ENCODE data around the gene BORCS5.

BORCS5 gene

DNA sequence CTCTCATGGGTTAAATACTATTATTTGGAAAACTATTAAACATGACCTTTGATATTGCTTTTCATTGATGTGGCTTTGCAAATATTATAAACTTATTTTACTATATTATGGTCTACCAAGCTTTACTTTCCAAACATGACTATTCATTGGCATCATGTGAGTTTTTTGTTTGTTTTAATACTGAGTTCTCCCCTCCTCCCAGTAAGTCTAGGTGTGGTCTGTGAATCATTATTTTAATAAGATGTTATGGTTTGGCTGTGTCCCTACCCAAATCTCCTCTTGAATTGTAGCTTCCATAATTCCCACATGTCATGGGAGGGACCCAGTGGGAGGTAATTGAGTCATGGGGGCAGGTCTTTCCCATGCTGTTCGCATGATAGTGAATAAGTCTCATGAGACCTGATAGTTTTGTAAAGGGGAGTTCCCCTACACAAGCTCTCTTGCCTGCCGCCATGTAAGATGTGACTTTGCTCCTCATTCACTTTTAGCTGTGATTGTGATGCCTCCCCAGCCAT lies 80.0 kb downstream of the BORCS5 start:
- CTCF ChIA-PET, result interaction anchor here (0.8 to 1.8 kb wide), 6 partner anchors 7 to 18 kb away, joined by 3 to 5 read pairs (median 4); no protein-coding TSS in a partner anchor

DNA sequence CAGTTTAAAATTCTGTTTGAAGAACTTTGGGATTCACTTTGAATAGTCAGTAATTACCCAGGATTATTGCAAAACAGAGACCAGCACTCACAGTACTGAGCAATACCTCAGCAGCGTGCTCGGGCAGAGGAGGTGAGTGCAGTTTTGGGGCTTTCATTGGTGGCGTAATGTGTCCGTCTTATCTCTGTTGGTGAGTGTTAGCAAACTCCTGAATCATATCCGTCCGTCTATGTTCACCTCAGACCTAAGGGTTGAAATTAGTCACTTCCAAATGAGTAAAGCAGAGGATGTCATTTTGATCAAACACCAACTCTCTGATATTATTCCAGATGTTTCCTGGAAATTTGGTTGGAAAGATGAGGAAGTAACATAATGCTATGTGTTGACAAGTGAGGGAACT lies 82.8 kb downstream of the BORCS5 start:
- POLR2A ChIA-PET, result no interaction called here
- CTCF ChIA-PET, result interaction anchor here (1.0 to 1.4 kb wide), 2 partner anchors 9 to 20 kb away, joined by 3 read pairs; no protein-coding TSS in a partner anchor
- TF ChIP-seq, protein P1, sequence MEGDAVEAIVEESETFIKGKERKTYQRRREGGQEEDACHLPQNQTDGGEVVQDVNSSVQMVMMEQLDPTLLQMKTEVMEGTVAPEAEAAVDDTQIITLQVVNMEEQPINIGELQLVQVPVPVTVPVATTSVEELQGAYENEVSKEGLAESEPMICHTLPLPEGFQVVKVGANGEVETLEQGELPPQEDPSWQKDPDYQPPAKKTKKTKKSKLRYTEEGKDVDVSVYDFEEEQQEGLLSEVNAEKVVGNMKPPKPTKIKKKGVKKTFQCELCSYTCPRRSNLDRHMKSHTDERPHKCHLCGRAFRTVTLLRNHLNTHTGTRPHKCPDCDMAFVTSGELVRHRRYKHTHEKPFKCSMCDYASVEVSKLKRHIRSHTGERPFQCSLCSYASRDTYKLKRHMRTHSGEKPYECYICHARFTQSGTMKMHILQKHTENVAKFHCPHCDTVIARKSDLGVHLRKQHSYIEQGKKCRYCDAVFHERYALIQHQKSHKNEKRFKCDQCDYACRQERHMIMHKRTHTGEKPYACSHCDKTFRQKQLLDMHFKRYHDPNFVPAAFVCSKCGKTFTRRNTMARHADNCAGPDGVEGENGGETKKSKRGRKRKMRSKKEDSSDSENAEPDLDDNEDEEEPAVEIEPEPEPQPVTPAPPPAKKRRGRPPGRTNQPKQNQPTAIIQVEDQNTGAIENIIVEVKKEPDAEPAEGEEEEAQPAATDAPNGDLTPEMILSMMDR (IDR thresholded peaks at IDR 0.05; ENCODE audit: control extremely low read depth, extremely low read depth, low read depth, missing control alignments), result no peak
- DNase-seq (ENCODE audit: extremely low spot score), result no peak

More for the DNA sequence above, 80.0 kb downstream of the BORCS5 start:
- POLR2A ChIA-PET, result no interaction called here
- no peak for DNase-seq (ENCODE audit: extremely low spot score)
- TF ChIP-seq, protein P1 (IDR thresholded peaks at IDR 0.05; ENCODE audit: control extremely low read depth, extremely low read depth, low read depth, missing control alignments), result no peak

DNA sequence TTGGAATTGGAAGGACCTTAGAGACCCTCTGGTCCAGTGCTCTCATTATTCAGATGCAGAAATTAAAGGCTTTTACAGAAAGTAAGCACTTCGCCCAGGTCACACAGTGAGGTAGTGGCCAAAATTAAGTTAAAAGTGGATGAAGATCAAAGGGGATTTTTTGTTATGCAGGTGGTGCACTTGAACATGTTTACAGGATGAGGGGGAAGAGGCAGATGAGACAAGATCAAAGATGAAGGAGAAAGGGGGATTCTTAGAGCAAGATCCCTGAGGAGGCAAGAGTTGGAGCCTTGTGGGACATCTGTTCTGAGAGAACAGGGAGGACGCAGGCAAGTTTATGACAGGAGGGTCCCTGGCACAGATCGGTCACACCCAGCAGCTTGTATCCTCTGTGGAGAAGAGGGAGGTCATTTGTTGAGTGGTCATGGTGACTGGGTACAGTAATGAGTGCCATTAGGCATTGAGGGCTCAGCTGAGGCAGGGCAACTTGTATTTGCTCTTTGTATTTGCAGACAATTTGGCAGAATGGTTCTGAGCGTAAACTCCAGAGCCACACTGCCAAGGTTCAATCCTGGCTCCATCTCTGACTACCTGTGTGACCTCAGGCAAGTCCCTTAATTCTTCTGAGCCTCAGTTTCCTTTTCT lies 84.0 kb downstream of the BORCS5 start:
- DNase-seq (ENCODE audit: extremely low spot score), result no peak
- CTCF ChIA-PET, result interaction anchor here (1.3 to 1.5 kb wide), 3 partner anchors 9 to 25 kb away, joined by 3 to 4 read pairs (median 3); no protein-coding TSS in a partner anchor
- POLR2A ChIA-PET, result interaction anchor here (0.6 kb wide), 1 partner anchor 812 kb away, joined by 3 read pairs; no protein-coding TSS in a partner anchor
- TF ChIP-seq, protein P1 (IDR thresholded peaks at IDR 0.05; ENCODE audit: control extremely low read depth, extremely low read depth, low read depth, missing control alignments), result no peak

DNA sequence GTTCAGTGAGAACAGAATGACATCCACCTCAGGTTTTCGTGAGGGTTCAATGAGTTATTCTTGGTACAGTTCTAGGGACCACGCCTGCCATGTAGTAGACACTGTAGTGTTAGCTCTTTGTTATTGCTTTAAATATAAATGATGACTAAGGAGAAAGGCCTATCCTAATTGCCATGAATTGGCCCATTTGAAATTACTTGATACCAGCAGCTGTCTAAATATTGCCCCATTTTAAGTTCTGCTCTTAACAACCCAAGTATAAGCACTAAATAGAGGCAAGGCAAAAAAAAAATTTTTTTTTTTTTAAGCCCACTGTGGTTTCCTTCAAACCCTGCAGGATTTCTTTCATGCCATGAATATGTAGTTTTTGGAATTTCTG lies 84.5 kb downstream of the BORCS5 start:
- TF ChIP-seq, protein P1 (IDR thresholded peaks at IDR 0.05; ENCODE audit: control extremely low read depth, extremely low read depth, low read depth, missing control alignments), result no peak
- ChIA-PET CTCF (interaction anchor here (1.3 to 1.5 kb wide), 2 partner anchors 9 to 24 kb away, joined by 3 to 4 read pairs; no protein-coding TSS in a partner anchor), POLR2A (no interaction called here)
- no peak for DNase-seq (ENCODE audit: extremely low spot score)

DNA sequence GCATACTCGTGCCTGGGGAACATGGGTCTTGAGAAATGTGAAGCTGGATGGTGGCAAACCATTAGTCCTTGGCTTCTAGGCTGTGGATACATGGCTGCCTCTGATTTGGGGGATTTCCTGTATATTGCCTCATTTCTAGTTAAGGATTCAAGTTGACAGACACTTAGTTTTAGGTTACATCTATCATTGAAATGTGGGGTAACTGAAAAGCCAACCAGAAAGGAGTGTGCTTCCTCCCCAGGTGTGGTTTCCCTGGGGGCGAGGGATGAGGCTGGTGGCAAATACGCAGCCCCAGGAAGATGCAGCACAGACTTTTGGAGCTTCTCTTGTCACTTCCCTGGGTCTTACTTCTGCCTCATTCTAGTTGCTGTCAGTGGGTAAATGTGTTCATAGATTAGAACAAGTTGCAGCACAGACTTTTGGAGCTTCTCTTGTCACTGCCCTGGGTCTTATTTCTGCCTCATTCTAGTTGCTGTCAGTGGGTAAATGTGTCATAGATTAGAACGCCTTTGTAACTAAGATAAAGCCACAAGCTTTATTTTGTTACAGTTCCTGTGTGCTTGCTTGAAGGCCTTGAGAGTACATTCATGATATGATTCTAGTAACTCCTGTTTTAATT lies 85.1 kb downstream of the BORCS5 start:
- CTCF ChIA-PET, result interaction anchor here (0.8 to 1.5 kb wide), 5 partner anchors 8 to 215 kb away, joined by 3 to 4 read pairs (median 3); no protein-coding TSS in a partner anchor
- TF ChIP-seq, protein P1 (IDR thresholded peaks at IDR 0.05; ENCODE audit: control extremely low read depth, extremely low read depth, low read depth, missing control alignments), result no peak
- POLR2A ChIA-PET, result no interaction called here
- DNase-seq (ENCODE audit: extremely low spot score), result peak; percentile 39

DNA sequence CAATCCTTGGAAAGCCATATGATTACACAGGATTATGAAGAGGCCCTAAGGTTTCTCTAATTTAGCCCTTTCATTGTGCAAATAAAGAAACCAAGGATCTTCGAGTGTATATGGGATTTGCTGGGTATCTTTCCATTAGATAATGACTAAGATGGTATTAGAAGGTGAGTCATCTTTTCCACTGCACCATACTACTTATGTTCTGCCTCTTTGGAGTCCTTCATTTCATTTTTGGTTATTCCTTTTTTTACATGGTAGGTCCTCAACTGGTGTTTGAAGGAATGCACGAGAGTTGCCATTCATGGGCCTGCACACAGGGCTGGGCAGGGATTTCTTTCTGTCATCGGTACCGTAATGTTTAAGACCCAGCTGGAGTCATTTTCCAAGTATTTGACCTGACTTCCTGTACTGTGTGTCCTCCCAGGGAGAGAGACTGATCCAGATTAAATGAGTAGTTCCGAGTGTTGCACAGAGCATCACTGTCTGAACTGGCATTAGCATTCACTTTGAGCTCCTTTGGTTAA lies 85.7 kb downstream of the BORCS5 start:
- TF ChIP-seq, protein P1 (IDR thresholded peaks at IDR 0.05; ENCODE audit: control extremely low read depth, extremely low read depth, low read depth, missing control alignments), result no peak
- ChIA-PET CTCF (interaction anchor here (0.8 to 1.5 kb wide), 4 partner anchors 8 to 214 kb away, joined by 3 to 4 read pairs (median 3); no protein-coding TSS in a partner anchor), POLR2A (no interaction called here)
- DNase-seq (ENCODE audit: extremely low spot score), result no peak

Data from GM10248 (cell line).